ENCODE measurements around the gene TRRAP. TPM values are rescaled to one million over a fixed set of nuclear protein-coding genes. Genes with fewer than 3 reads are reported as not detected.

Gene TRRAP
- total and polyA plus RNA-seq, 2 of the 8 experiments (the other 6 are each of a cell fraction or from before 2014, with no cell fraction given): 21.7 to 48.6 TPM

DNA sequence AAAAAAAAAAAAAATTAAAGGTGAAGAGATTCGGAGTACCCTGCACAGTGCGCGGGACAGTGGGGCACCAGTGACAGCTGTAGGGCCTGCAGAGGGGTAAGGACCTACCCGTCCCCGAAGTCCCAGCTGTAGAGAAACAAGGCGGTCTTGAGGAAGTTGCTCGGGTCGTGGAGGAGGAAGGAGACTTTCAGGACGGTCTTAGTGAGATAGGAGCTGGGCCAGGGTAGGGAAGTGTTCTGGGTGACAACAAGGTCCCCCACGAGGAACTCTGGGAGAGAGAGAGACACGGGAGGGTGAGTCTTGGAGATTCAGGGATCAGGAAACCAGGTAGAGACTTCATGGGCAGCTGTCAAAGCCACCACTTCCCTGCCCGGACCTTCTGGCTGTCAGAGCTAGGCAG lies 18.3 kb upstream of the TRRAP start (continued):
- TF ChIP-seq NANOG (IDR thresholded peaks at IDR 0.05; ENCODE audit: insufficient read depth, low read depth, low read length, poor library complexity, severe bottlenecking) (no peak), TEAD4 (IDR thresholded peaks at IDR 0.05; ENCODE audit: low read depth, low read length) (no peak), SRF (IDR thresholded peaks at IDR 0.05; ENCODE audit: low read depth, low read length) (no peak), CHD1 (IDR thresholded peaks at IDR 0.05; ENCODE audit: low read depth, low read length) (no peak)

Measured in H1 (cell line).